ENCODE results near the gene ZNF385B.

The ZNF385B gene

DNA sequence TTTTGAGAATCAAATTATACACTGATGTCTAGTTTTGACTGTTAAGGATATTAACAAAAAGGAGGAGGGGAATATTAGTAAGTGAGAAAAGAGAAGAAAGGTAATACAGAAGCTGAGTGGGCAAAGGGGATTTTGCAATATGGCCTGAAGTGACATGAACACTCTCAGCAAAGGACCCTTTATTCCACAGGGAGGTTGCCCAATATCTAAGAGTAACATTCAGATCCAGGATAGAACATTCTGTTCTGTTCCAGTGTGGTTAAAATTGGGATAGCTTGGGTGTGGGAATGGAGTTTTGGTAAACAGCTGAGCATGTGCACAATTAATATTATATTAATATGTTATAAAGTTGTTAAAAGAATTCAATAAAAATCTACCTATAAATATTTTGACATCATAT lies 120.1 kb downstream of the ZNF385B start:
- no peak for DNase-seq

DNA sequence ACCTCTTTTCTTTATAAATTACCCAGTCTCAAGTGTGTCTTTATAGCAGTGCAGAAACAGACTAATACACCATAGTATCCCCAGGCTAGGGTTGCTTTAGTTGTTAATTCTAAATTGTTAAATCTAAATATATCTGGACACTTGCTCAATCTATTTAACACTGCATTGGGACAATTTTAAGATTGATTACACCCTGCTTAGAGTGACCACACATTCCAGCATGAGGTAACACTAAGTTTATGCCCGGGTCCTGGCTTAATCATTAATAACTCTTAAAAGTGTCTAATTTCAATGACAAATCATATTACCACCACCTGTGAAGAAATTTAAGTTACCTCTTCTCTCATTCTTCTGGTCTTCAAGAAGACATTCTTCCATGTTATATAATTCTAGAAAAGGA lies 131.4 kb downstream of the ZNF385B start:
- no peak for DNase-seq

DNA sequence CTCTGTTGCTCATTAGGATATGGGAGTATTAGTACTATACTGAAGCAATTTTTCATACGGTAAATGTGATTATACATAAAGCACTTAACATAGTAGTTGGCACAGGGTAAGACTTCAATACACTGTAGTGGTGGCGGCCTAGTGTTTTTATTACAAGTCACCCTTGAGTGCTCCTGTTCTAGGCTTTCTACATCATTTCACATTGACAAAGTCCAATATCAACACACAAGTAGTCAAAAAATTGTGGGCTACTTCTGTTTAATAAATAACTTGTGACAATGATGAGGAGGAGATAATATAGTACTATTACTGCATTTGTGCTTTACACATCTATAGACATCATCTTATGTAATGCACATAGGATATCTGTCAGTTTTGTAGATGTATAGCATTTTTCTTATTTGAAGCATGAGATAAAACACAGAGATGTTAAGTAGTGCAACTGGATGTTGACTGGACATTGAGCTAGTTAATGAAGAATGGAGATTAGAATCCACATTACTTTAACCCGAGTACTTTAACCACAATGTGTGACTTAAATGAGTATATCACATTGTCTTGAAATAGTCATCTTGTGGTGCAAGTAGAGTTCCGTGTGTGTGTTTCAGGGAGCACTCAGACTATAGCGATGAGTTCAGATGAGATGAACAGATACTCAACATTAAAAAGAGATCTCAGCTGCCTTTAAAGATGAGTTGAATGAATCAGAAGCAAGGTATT lies 134.8 kb downstream of the ZNF385B start:
- DNase-seq, result no peak

GRCh38 chr2:179724403-179724802 lies 137.0 kb downstream of the ZNF385B start:
- DNase-seq, result no peak

GRCh38 chr2:179720173-179720772 lies 141.1 kb downstream of the ZNF385B start:
- DNase-seq, result no peak

DNA sequence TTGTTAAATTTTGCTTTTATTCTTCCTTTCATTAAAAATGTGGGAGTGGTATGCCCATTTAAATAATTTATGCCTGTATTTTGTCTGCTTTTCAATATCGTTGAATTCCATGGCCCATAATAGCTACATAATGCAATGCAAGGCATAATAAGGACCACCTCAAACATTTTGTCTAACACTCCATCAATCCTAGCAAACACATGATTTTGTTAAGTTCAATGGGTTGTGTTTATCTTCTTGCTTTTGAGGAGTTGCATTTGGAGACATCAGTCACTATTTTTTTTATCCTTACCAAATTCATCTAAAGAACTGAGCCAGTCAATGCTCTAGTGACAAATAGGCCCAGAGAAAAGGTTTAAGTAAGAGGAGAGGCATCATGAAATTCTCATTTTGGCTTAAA lies 145.5 kb downstream of the ZNF385B start:
- DNase-seq, result no peak

DNA sequence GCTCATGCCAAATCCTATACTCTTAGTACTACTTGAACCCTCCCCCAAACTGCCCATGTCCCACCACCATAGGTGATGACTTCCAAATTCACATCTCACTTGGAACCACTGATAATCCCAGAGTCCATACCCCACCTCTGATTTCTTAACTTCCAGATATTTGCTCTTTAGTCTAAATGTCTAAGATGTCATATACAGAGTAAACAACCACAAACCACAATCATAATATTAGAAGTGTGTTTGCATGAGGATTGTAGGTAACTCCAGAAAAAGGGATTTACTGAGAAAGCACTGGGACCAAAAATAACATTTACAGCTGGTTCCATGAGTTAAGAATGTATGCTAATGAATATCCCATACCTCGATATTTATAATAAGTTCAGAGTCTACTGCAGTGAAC lies 146.2 kb downstream of the ZNF385B start:
- no peak for DNase-seq

GRCh38 chr2:179712825-179713224 lies 148.6 kb downstream of the ZNF385B start:
- DNase-seq, result no peak

GRCh38 chr2:179711375-179711774 lies 150.0 kb downstream of the ZNF385B start:
- no peak for DNase-seq

DNA sequence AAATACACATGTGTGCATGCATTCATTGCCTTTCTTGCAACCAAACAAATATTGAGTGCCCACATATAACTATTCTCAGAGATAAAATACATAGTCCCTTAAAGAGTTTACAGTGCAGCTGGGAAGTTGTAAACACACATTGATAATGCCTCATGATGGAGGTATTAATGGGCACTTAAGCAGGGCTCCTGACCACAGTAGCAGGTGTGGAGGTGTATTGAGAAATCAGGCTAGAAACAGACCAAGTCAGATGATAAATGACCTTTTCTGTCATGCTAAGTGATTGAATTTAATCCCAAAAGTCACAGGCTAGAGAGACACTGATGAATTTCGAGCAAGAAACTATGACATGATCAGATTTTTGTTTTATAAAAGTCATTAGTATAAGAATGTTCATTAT lies 157.7 kb downstream of the ZNF385B start:
- DNase-seq, result no peak

DNA sequence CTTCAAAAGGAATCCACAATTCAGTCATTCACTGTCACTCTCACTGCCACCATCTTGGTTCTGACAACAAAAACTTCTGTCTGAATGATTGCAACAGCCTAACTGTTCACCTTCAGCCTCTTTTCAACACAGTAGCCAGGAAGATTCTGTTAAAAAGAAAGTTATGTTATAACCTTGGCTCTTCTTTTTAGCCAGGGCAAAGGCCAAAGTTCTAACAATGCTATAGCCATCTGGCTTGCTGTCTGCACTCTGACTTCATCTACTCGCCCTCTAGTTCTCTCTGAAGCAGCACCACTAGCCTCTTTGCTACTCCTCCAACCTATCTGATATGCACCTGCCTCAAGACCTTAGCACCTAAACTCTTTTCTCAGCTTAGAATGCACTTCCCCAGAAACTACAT lies 158.5 kb downstream of the ZNF385B start:
- DNase-seq, result no peak

- DNase-seq, result no peak
These were observed 159.8 kb downstream of the ZNF385B start for GRCh38 chr2:179701524-179702110.

- no peak for DNase-seq
These were observed 165.9 kb downstream of the ZNF385B start for GRCh38 chr2:179695486-179695885.

- DNase-seq, result no peak
These were observed 166.4 kb downstream of the ZNF385B start for GRCh38 chr2:179694963-179695362.

DNA sequence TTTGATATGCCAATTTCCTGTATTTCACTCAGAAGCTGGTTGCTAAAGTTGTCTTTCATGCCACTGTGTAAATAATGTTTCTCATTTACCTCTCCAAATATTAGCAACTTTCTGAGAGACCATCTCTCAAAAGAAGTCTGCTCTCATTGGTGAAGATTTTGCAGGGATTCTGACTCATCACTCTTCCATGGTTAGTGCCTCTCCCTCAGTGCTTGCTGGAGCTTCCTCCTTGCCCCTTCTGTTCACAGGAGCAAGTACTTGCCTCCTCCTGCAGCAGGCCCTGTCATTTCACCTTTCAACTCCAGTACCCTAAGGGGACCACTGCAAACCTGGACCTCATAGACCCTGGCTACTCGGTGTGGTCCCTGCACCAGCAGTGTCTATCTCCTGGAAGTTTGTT lies 168.8 kb downstream of the ZNF385B start:
- no peak for DNase-seq

DNA sequence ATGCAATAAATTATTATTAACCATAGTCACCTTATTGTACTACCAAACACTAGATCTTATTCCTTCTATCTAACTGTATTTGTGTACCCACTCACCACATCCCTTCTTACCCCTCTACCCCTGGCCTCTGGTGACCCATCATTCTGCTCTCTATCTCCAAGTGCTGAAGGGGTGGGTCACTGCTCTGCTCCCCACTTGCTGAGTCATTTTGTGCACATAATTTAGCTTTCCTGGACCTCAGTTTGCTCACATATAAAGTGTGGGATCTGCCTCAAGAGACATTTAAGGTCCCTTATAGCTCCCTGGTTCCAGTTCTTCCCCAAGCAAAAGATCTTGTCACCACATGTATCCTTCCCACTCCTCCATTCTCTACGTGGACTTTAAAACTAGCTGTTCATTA lies 169.4 kb downstream of the ZNF385B start:
- DNase-seq, result no peak

DNA sequence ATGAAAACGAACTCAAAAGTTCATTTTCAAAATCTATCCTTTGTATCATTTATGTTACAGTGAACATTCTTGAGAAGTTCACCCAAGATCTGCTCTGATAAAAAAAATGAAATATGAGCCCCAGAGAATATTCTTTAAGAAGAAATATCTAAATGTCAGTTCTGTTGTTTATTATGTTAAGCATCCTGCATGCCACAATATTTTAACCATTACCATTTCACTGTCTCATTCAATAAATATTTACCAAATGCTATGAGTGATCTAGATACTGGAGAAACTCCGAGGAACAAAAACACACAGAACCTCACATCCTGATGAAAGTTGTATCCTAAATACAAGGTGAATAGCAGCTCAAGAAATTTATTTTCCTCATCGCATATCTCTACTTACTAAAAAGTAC lies 170.2 kb downstream of the ZNF385B start:
- no peak for DNase-seq

DNA sequence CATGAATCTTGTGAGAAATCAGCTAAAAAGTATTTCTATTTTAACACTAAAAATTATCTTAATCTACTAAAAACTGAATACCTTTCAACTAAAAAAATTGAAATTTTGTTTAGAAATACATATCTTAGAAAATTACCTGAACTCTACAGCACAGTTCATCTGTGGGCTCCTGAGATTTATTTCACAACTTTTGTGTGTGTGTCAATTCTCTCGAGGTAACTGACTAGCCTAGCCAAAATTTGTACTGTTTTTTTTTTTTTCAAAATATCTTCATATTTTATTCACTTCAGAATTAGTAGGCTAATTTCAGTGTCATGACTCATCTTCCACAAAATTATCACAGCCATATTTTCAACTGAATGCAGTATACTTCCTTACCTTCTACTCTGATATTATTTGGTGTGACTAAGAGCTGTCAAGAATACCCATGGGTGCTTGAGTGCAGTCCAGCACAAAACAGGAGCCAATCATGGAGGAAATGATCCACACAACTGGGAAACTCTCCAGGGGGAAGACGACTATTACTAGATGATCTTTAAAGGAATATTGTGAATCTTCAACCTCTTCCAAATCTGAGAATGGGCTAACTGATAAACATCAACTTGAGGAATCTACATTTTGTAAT lies 174.6 kb downstream of the ZNF385B start:
- DNase-seq, result no peak

- no peak for DNase-seq
These were observed 175.3 kb downstream of the ZNF385B start for GRCh38 chr2:179686069-179686468.

DNA sequence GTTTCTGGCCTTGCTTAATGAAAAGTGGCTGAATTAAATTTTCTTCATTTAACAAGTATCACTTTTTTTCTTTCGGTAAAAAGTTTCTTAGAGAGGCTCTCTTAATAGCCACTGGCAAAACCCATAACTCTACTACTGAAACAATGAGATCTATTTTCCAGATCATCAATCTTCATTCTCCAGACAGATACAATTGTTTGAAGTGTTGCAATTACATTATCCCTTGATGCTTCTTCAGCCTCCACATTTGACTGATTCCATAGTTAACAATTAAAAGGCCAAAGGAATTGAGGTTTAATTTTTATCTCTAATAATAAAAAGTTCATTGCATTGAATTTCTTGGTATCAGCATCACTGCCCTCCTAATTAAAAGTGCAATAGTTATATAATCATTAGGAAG lies 176.3 kb downstream of the ZNF385B start:
- no peak for DNase-seq

DNA sequence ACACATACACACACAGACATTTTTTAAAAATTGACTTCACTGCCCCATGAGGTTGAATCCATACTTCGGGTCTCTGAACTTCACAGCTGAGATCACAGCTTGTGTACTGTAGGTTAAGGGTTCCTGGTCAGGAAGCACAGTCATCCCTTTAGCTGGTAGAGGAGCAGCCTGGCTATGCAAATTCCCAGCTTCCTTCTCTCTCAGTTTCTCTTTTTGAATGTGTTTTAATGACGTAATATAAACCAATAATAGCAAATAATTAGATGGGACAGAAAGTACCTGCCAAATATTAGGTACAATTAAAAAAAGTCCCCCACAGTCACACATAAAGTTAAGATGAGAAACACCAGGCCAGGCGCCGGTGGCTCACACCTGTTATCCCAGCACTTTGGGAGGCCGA lies 178.7 kb downstream of the ZNF385B start:
- DNase-seq, result no peak

GRCh38 chr2:179677746-179678505 lies 183.5 kb downstream of the ZNF385B start:
- no peak for DNase-seq

DNA sequence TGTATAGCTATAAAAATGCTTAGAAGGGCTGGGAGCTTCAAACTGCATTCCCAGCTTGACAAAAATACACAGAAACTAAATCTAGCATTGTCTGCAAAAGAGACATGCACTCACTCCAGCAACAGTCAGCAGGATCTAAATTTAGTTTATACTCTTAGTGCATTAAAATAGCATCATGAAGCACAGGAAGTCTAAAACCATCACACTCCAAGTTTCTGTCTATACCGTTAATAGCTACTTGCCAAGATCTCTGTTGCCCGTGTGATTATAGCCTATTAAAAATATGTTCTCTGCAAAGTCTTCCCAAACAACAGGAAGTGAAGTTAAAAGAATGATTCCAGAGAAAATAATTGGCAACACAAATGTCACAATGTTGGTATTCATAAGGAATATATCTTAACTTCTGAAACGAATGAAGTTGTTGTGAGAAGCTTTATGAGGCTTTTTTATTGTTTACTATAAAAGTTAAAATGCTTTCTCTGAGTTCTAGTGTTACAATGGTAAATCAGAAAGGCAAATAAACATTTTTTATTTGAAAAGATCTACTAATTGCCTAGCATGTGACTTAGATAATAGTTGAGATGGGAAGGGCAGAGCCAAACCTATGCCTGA lies 184.2 kb downstream of the ZNF385B start:
- DNase-seq, result no peak
